Neural cell (in vitro differentiated cells): Measurements from ENCODE around the gene ANKRD6. TPM values are rescaled to one million over a fixed set of nuclear protein-coding genes. Genes with fewer than 3 reads are reported as not detected.
"Not testable (repeated sequence)": the region's sequence is repeated elsewhere in the genome, so short reads cannot be mapped to it uniquely, and the experiment has no call there.

Experiments used
- H2AFZ ChIP-seq: fragments of 200-600, 300-800 bp; sonication (generic), shearing (Covaris generic); 2 replicates; pipeline ENCODE4 v1.6.0; 2014; ENCODE audit warnings: low read depth, mild to moderate bottlenecking, antibody characterized with exemption, low read length, moderate library complexity
- H3F3A ChIP-seq: fragments of 200-600 bp; shearing (Covaris generic); 2 replicates; pipeline ENCODE4 v1.6.1; 2016; ENCODE audit warnings: mild to moderate bottlenecking, moderate library complexity, mixed read lengths, antibody characterized with exemption, low read length; ENCODE audit not compliant: insufficient read depth, poor library complexity, severe bottlenecking
- H3K27ac ChIP-seq: fragments of 200-600, 300-800 bp; sonication (generic), shearing (Covaris generic); 2 replicates; pipeline ENCODE4 v1.5.1; 2014; ENCODE audit warnings: mild to moderate bottlenecking, low read length, moderate library complexity
- H3K27me3 ChIP-seq: fragments of 300-800, 200-600 bp; sonication (generic), shearing (Covaris generic); 2 replicates; pipeline ENCODE4 v1.6.0; 2014; ENCODE audit warnings: mild to moderate bottlenecking, low read depth, low read length, moderate library complexity; ENCODE audit not compliant: insufficient read depth
- H3K36me3 ChIP-seq: fragments of 300-800, 200-600 bp; sonication (generic), shearing (Covaris generic); 2 replicates; pipeline ENCODE4 v1.5.1; 2014; ENCODE audit warnings: mild to moderate bottlenecking, antibody characterized with exemption, low read length, moderate library complexity; ENCODE audit not compliant: insufficient read depth
- H3K4me2 ChIP-seq: fragments of 300-800, 200-600 bp; sonication (generic), shearing (Covaris generic); 2 replicates; pipeline ENCODE4 v1.6.0; 2014; ENCODE audit warnings: mild to moderate bottlenecking, low read length
- H3K4me3 ChIP-seq: fragments of 300-800, 200-600 bp; sonication (generic), shearing (Covaris generic); 2 replicates; pipeline ENCODE4 v1.5.1; 2014; ENCODE audit warnings: mild to moderate bottlenecking, low read length, moderate library complexity
- H3K79me2 ChIP-seq: fragments of 200-600 bp; shearing (Covaris generic); replicated peaks from 2 replicates; pipeline ENCODE4 v1.6.0; 2014; ENCODE audit warnings: mild to moderate bottlenecking, low read length, moderate library complexity; ENCODE audit not compliant: insufficient read depth
- H3K9ac ChIP-seq: fragments of 300-800, 200-600 bp; sonication (generic), shearing (Covaris generic); 2 replicates; pipeline ENCODE4 v1.6.1; 2016; ENCODE audit warnings: mild to moderate bottlenecking, low read length, mixed read lengths
- H3K9me2 ChIP-seq: fragments of 200-600 bp; shearing (Covaris generic); 2 replicates; pipeline ENCODE4 v1.6.1; 2016; ENCODE audit warnings: mild to moderate bottlenecking, low read length, mixed read lengths; ENCODE audit not compliant: insufficient read depth
- H3K9me3 ChIP-seq: fragments of 200-600, 300-800 bp; sonication (generic), shearing (Covaris generic); 2 replicates; pipeline ENCODE4 v1.6.1; 2016; ENCODE audit warnings: mild to moderate bottlenecking, mixed run types, low read length, moderate library complexity, mixed read lengths
- H4K20me1 ChIP-seq: fragments of 200-600 bp; shearing (Covaris generic); 2 replicates; pipeline ENCODE4 v1.6.1; 2016; ENCODE audit warnings: mild to moderate bottlenecking, mixed run types; ENCODE audit not compliant: insufficient read depth
- CTCF ChIP-seq: fragments of 450-650 bp; IDR thresholded peaks from 2 replicates; pipeline ENCODE4 v1.5.1; 2014; ENCODE audit warnings: antibody characterized with exemption, mild to moderate bottlenecking, moderate library complexity; ENCODE audit not compliant: poor library complexity, severe bottlenecking
- EP300 ChIP-seq: fragments of 450-650 bp; conservative IDR thresholded peaks from 2 replicates; pipeline ENCODE4 v1.6.1; 2014; ENCODE audit warnings: antibody characterized with exemption, mild to moderate bottlenecking, moderate library complexity; ENCODE audit not compliant: poor library complexity, severe bottlenecking
- EZH2 ChIP-seq: fragments of 200-600, 300-800 bp; shearing (Covaris generic), sonication (generic); IDR thresholded peaks from 2 replicates; pipeline ENCODE4 v1.6.1; 2014; ENCODE audit warnings: antibody characterized with exemption, low read length, borderline replicate concordance, mild to moderate bottlenecking; ENCODE audit not compliant: insufficient read depth, poor library complexity, severe bottlenecking
- MXI1 ChIP-seq: fragments of 450-650 bp; conservative IDR thresholded peaks from 2 replicates; pipeline ENCODE4 v1.6.1; 2014; ENCODE audit warnings: antibody characterized with exemption, mild to moderate bottlenecking; ENCODE audit not compliant: poor library complexity, severe bottlenecking
- POLR2AphosphoS5 ChIP-seq: IDR thresholded peaks from 2 replicates; pipeline ENCODE4 v1.6.1; 2012
- RAD21 ChIP-seq: fragments of 450-650 bp; conservative IDR thresholded peaks from 2 replicates; pipeline ENCODE4 v1.6.1; 2014; ENCODE audit warnings: antibody characterized with exemption, mild to moderate bottlenecking, moderate library complexity
- REST ChIP-seq: IDR thresholded peaks from 2 replicates; pipeline ENCODE4 v1.6.1; 2012; ENCODE audit warnings: borderline replicate concordance
- SMC3 ChIP-seq: fragments of 450-650 bp; conservative IDR thresholded peaks from 2 replicates; pipeline ENCODE4 v1.6.1; 2014; ENCODE audit warnings: antibody characterized with exemption, mild to moderate bottlenecking, moderate library complexity; ENCODE audit not compliant: poor library complexity
- TAF1 ChIP-seq: IDR thresholded peaks from 2 replicates; pipeline ENCODE4 v1.6.1; 2012; ENCODE audit warnings: low read depth
- polyA plus RNA-seq: library from polyadenylated mRNA; depleted of rRNA; stranded (reverse); fragments of >200 nt; gene quantifications from 2 replicates; pipeline ENCODE4 v1.2.3, GENCODE V29; 2014

The ANKRD6 gene
- polyA plus RNA-seq, 1 donor from 2014 or later, result 43.5 TPM

GRCh38 chr6:89619567-89619966, 186.6 kb downstream of the ANKRD6 start:
- H3K4me3 ChIP-seq, result no peak overlapping the region
- H3K36me3 ChIP-seq, result no peaks in the 10 kb centered on the region
- H2AFZ ChIP-seq, result no peak overlapping the region
- no peaks in the 10 kb centered on the region for H3K79me2 ChIP-seq
- H3K4me2 ChIP-seq, result no peak overlapping the region
- no peaks in the 10 kb centered on the region for H4K20me1 ChIP-seq
- TF ChIP-seq POLR2AphosphoS5, result no peak
- no peak for TF ChIP-seq CTCF
- no peak for TF ChIP-seq SMC3
- TF ChIP-seq RAD21, result no peak
- no peak for TF ChIP-seq TAF1
- no peak for TF ChIP-seq EP300
- TF ChIP-seq EZH2, result no peak
- no peak for TF ChIP-seq MXI1
- no peaks in the 10 kb centered on the region for H3K27me3 ChIP-seq
- H3F3A ChIP-seq, result no peaks in the 10 kb centered on the region
- H3K27ac ChIP-seq, result no peak overlapping the region
- H3K9me2 ChIP-seq, result no peaks in the 10 kb centered on the region
- H3K9me3 ChIP-seq, result no peaks in the 10 kb centered on the region
- H3K9ac ChIP-seq, result no peak overlapping the region

- TF ChIP-seq REST, result no peak
- H3K9me3 ChIP-seq, result no peaks in the 10 kb centered on the region
- H2AFZ ChIP-seq, result no peak overlapping the region
- H4K20me1 ChIP-seq, result no peaks in the 10 kb centered on the region
- H3K9me2 ChIP-seq, result no peaks in the 10 kb centered on the region
- no peaks in the 10 kb centered on the region for H3K79me2 ChIP-seq
- H3K4me3 ChIP-seq, result no peak overlapping the region
- H3F3A ChIP-seq, result no peaks in the 10 kb centered on the region
- H3K4me2 ChIP-seq, result no peak overlapping the region
- H3K27me3 ChIP-seq, result no peaks in the 10 kb centered on the region
- no peak overlapping the region for H3K9ac ChIP-seq
- no peaks in the 10 kb centered on the region for H3K36me3 ChIP-seq
- no peak overlapping the region for H3K27ac ChIP-seq
Measured at GRCh38 chr6:89623749-89624148, 190.8 kb downstream of the ANKRD6 start.

- H3F3A ChIP-seq, result no peaks in the 10 kb centered on the region
- no peaks in the 10 kb centered on the region for H3K9me3 ChIP-seq
- H3K4me2 ChIP-seq, result no peak overlapping the region
- H2AFZ ChIP-seq, result no peak overlapping the region
- TF ChIP-seq SMC3 (no peak), RAD21 (no peak), EP300 (no peak), CTCF (no peak)
- no peaks in the 10 kb centered on the region for H3K36me3 ChIP-seq
- H3K9me2 ChIP-seq, result no peaks in the 10 kb centered on the region
- H3K9ac ChIP-seq, result no peak overlapping the region
- no peaks in the 10 kb centered on the region for H3K27me3 ChIP-seq
- no peak overlapping the region for H3K4me3 ChIP-seq
- H3K27ac ChIP-seq, result no peak overlapping the region
- H3K79me2 ChIP-seq, result no peaks in the 10 kb centered on the region
- H4K20me1 ChIP-seq, result no peaks in the 10 kb centered on the region
Measured at GRCh38 chr6:89630488-89630887, 197.5 kb downstream of the ANKRD6 start.

GRCh38 chr6:89636412-89636811, 203.5 kb downstream of the ANKRD6 start:
- not testable (repeated sequence) for H3K27me3 ChIP-seq, H3F3A ChIP-seq, H2AFZ ChIP-seq, H4K20me1 ChIP-seq, H3K4me3 ChIP-seq, H3K9me2 ChIP-seq, H3K9ac ChIP-seq, H3K9me3 ChIP-seq, H3K36me3 ChIP-seq, H3K4me2 ChIP-seq, H3K27ac ChIP-seq
- H3K79me2 ChIP-seq, result peaks cover 21% of the 10 kb centered on the region
